ENCODE measurements around the gene RIOK2.

DNA sequence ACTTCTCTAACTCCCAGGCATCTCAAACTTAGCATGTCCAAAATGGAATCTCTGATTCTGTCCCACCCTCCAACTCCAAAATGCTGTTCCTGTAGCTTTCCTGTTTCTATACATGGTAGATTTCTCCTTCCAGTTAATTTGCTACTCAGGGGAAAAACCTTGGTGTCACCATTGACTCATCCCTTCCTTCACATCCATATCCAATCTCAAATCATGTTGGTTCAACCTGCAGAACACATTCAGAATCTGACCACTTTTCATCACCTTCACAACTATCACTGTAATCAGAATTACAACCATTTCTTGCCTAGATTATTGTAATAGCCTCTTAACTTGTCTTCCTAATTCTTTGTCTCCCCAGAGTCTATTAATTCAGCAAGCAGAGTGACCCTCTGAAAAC is 10.8 kb downstream of the RIOK2 start:
- no peak for TF ChIP-seq POLR2A (IDR thresholded peaks at IDR 0.05; ENCODE audit: low read depth, low read length)
- TF ChIP-seq POLR2AphosphoS5 (IDR thresholded peaks at IDR 0.05; ENCODE audit: low read depth, low read length): no peak

Measured in GM12892 (cell line).